ENCODE data around the gene CARMIL1. TPM values are rescaled to one million over a fixed set of nuclear protein-coding genes. Genes with fewer than 3 reads are reported as not detected.

Gene CARMIL1
- total RNA-seq, 1 donor from 2014 or later = 19.1 TPM

GRCh38 chr6:25560865-25561264 is 281.7 kb downstream of the CARMIL1 start:
- no peak overlapping the region for H3K4me3 ChIP-seq (ENCODE audit: insufficient read depth, low read depth, low read length)
- H3K27me3 ChIP-seq (ENCODE audit: insufficient read depth, low read length) = no peaks in the 10 kb centered on the region
- no peaks in the 10 kb centered on the region for H4K20me1 ChIP-seq (ENCODE audit: insufficient read depth, low read length)
- no peaks in the 10 kb centered on the region for H3K9me3 Mint-ChIP-seq (ENCODE audit: unreplicated experiment)
- H3K4me2 ChIP-seq (ENCODE audit: low read length) = no peak overlapping the region
- H3K36me3 Mint-ChIP-seq (ENCODE audit: low read depth, unreplicated experiment) = peaks cover 3% of the 10 kb centered on the region
- H3K79me2 ChIP-seq (ENCODE audit: insufficient read depth, low read length) = no peaks in the 10 kb centered on the region
- no peaks in the 10 kb centered on the region for H3K27me3 Mint-ChIP-seq (ENCODE audit: low read depth, unreplicated experiment)
- H3K9me3 ChIP-seq (ENCODE audit: insufficient read depth, low read depth, low read length) = no peaks in the 10 kb centered on the region
- H3K36me3 ChIP-seq (ENCODE audit: insufficient read depth, low read length) = no peaks in the 10 kb centered on the region
- H3K4me3 Mint-ChIP-seq (ENCODE audit: unreplicated experiment) = no peak overlapping the region
- no peak for FAIRE-seq
- no peak overlapping the region for H3K27ac Mint-ChIP-seq (ENCODE audit: unreplicated experiment)
- no peak overlapping the region for H3K27ac ChIP-seq (ENCODE audit: low read depth, low read length)
- no peak for DNase-seq (ENCODE audit: low read depth)
- TF ChIP-seq EZH2 (IDR thresholded peaks at IDR 0.05; ENCODE audit: insufficient read depth, low read length) (no peak), CTCF (IDR thresholded peaks at IDR 0.05; ENCODE audit: insufficient read depth, low read depth, low read length) (no peak)
- H3K4me1 ChIP-seq (ENCODE audit: insufficient read depth, low read length) = no peaks in the 10 kb centered on the region
- H3K9ac ChIP-seq (ENCODE audit: low read length) = no peak overlapping the region
- no peak overlapping the region for H2AFZ ChIP-seq (ENCODE audit: low read depth, low read length)
- no peaks in the 10 kb centered on the region for H3K4me1 Mint-ChIP-seq (ENCODE audit: low read depth, unreplicated experiment)

- Histone ChIP-seq H3K4me3 (ENCODE audit: insufficient read depth, low read depth, low read length) (no peak overlapping the region), H3K9ac (ENCODE audit: low read length) (no peak overlapping the region), H3K4me1 (ENCODE audit: insufficient read depth, low read length) (no peaks in the 10 kb centered on the region), H3K4me2 (ENCODE audit: low read length) (no peak overlapping the region), H4K20me1 (ENCODE audit: insufficient read depth, low read length) (no peaks in the 10 kb centered on the region), H3K27ac (ENCODE audit: low read depth, low read length) (no peak overlapping the region), H3K79me2 (ENCODE audit: insufficient read depth, low read length) (no peaks in the 10 kb centered on the region), H3K9me3 (ENCODE audit: insufficient read depth, low read depth, low read length) (no peaks in the 10 kb centered on the region), H3K36me3 (ENCODE audit: insufficient read depth, low read length) (no peaks in the 10 kb centered on the region), H3K27me3 (ENCODE audit: insufficient read depth, low read length) (no peaks in the 10 kb centered on the region), H2AFZ (ENCODE audit: low read depth, low read length) (no peak overlapping the region)
- Mint-ChIP-seq H3K4me3 (ENCODE audit: unreplicated experiment) (no peak overlapping the region), H3K4me1 (ENCODE audit: low read depth, unreplicated experiment) (no peaks in the 10 kb centered on the region), H3K27ac (ENCODE audit: unreplicated experiment) (no peak overlapping the region), H3K27me3 (ENCODE audit: low read depth, unreplicated experiment) (no peaks in the 10 kb centered on the region), H3K9me3 (ENCODE audit: unreplicated experiment) (no peaks in the 10 kb centered on the region), H3K36me3 (ENCODE audit: low read depth, unreplicated experiment) (peaks cover 8% of the 10 kb centered on the region)
- DNase-seq (ENCODE audit: low read depth) (no peak), FAIRE-seq (no peak)
- TF ChIP-seq CTCF (IDR thresholded peaks at IDR 0.05; ENCODE audit: insufficient read depth, low read depth, low read length) = no peak
- no peak for TF ChIP-seq EZH2 (IDR thresholded peaks at IDR 0.05; ENCODE audit: insufficient read depth, low read length)
Measured at GRCh38 chr6:25564943-25565342, 285.8 kb downstream of the CARMIL1 start.

- Histone ChIP-seq H2AFZ (ENCODE audit: low read depth, low read length) (no peak overlapping the region), H3K36me3 (ENCODE audit: insufficient read depth, low read length) (no peaks in the 10 kb centered on the region), H3K27ac (ENCODE audit: low read depth, low read length) (no peak overlapping the region), H3K4me1 (ENCODE audit: insufficient read depth, low read length) (no peaks in the 10 kb centered on the region), H4K20me1 (ENCODE audit: insufficient read depth, low read length) (no peaks in the 10 kb centered on the region), H3K9me3 (ENCODE audit: insufficient read depth, low read depth, low read length) (no peaks in the 10 kb centered on the region), H3K79me2 (ENCODE audit: insufficient read depth, low read length) (no peaks in the 10 kb centered on the region), H3K4me2 (ENCODE audit: low read length) (no peak overlapping the region), H3K9ac (ENCODE audit: low read length) (no peak overlapping the region), H3K4me3 (ENCODE audit: insufficient read depth, low read depth, low read length) (no peak overlapping the region), H3K27me3 (ENCODE audit: insufficient read depth, low read length) (no peaks in the 10 kb centered on the region)
- Mint-ChIP-seq H3K9me3 (ENCODE audit: unreplicated experiment) (no peaks in the 10 kb centered on the region), H3K4me3 (ENCODE audit: unreplicated experiment) (no peak overlapping the region), H3K27ac (ENCODE audit: unreplicated experiment) (no peak overlapping the region), H3K36me3 (ENCODE audit: low read depth, unreplicated experiment) (peaks cover 5% of the 10 kb centered on the region), H3K4me1 (ENCODE audit: low read depth, unreplicated experiment) (no peaks in the 10 kb centered on the region), H3K27me3 (ENCODE audit: low read depth, unreplicated experiment) (no peaks in the 10 kb centered on the region)
- no peak for DNase-seq (ENCODE audit: low read depth)
- no peak for TF ChIP-seq CTCF (IDR thresholded peaks at IDR 0.05; ENCODE audit: insufficient read depth, low read depth, low read length)
- TF ChIP-seq EZH2 (IDR thresholded peaks at IDR 0.05; ENCODE audit: insufficient read depth, low read length) = no peak
- FAIRE-seq = no peak
Measured at GRCh38 chr6:25570578-25570977, 291.4 kb downstream of the CARMIL1 start.

Data from astrocyte (in vitro differentiated cells and primary cell).